CD4-positive, alpha-beta T cell treated with Interleukin-6 for 4 hours (primary cell): ENCODE measurements around the gene ITPKC.
A peak's percentile ranks its signal among the peaks of the same experiment; 100 is the strongest.
"Not testable (repeated sequence)": the region's sequence is repeated elsewhere in the genome, so short reads cannot be mapped to it uniquely, and the experiment has no call there.

Experiments used
- DNase-seq: peaks from one replicate; pipeline ENCODE4 v3.0.0-alpha.2; 2020; ENCODE audit warnings: mixed read lengths

The ITPKC gene

DNA sequence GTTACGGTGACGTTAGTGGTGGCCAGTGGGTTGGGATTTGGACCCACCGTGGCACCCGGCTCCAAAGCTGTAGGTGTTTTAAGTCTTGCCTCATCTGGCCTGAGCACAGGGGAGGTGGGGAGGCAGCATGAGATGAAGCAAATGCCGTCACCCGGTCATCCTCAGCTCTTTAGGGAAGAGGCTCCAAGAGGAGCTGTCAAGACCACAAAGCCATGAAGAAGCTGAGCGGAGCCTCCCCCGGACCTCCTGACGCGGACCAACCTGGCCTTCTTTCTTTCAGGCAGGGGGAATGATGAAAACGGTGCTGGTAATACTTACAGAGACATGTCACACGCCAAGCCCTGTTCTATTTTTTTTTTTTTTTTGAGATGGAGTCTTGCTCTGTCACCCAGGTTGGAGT is 26.0 kb downstream of the ITPKC start:
- DNase-seq: no peak

DNA sequence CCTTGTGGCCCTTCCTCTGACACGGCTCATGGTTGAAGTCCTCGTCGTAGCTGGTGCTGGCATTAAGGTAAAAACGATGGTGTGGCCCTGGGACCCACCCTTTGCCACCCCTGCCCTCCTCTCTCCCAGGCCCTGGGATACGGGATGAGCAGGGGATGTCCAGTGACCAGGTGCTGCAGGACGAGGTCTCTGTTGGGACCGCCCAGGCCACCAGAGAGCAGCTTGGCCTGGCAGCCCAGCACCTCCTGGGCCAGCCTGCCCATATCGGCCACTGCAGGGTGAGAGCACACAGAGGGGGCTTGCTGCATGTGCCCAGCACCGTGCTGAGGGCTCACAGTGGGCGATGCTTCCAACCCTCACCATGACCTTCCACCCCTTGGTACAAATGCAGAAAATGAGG is 27.0 kb downstream of the ITPKC start:
- DNase-seq: no peak

DNA sequence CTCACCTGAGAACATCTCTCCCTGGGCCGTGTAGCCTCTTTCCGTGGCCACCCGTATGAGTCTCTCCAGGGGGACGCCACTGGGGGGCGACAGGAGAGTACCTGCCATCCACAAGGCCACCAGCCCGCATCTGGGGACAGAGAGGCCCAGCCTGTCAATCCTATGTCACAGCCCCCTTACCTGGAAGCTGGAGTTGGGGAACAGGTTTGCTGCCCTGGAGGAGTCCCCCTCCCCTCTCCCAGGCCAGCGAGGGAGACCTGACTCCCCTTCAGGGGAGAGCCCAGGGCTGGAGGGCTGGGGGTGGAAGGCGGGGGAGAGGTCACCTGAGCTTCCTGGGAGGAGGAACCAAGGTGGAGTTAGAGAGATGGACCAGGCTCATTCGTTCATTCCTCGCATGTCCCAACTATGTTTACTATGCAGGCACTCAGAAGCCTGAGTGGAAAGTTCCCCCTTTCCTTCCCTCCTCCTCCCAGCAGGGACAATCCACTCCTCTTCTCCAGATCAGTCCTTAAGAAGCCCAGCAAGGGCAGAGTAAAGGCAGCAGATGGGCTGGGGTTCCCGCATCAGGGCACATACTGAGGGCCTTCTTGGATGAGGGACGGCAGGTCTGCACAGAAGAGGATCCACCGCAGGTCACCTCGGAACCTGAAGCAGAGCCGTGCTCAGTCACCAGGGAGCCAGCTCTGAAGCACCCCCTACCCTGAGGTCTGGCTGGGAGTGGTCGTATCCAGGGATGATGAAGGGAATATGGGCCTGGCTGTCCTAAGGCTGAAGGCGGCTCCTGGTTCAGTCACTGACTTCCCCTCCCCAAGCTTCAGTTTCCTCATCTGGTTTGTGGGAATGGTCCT is 27.9 kb downstream of the ITPKC start:
- DNase-seq: peak; percentile 39

DNA sequence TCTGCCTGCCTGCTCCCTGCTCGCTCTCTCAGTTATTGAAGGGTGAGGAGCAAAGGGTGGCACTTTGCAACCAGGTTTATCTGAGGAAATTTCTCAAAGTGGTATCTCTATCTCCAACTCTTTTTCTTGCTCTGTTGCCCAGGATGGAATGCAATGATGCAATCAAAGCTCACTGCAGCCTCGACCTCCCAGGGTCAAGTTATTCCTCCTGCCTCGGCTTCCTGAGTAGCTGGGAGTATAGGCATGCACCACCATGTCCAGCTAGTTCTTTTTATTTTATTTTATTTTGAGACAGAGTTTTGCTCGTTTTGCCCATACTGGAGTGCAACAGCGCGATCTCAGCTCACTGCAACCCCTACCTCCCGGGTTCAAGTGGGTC is 28.5 kb downstream of the ITPKC start:
- no peak for DNase-seq

DNA sequence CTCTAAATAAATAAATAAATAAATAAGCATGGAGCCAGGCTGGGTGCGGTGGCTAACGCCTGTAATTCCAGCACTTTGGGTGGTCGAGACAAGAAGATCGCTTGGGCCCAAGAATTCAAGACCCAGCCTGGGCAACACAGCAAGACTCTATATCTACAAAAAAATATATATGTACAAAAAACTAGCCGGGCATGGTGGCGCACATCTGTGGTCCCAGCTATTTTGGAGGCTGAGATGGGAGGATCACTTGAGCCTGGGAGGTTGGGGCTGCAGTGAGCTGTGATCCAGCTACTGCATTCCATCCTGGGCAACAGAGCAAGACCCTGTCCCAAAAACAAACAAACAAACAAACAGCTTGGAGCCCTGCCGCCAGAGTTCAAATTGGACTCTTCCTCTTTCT is 30.6 kb downstream of the ITPKC start:
- DNase-seq: no peak

DNA sequence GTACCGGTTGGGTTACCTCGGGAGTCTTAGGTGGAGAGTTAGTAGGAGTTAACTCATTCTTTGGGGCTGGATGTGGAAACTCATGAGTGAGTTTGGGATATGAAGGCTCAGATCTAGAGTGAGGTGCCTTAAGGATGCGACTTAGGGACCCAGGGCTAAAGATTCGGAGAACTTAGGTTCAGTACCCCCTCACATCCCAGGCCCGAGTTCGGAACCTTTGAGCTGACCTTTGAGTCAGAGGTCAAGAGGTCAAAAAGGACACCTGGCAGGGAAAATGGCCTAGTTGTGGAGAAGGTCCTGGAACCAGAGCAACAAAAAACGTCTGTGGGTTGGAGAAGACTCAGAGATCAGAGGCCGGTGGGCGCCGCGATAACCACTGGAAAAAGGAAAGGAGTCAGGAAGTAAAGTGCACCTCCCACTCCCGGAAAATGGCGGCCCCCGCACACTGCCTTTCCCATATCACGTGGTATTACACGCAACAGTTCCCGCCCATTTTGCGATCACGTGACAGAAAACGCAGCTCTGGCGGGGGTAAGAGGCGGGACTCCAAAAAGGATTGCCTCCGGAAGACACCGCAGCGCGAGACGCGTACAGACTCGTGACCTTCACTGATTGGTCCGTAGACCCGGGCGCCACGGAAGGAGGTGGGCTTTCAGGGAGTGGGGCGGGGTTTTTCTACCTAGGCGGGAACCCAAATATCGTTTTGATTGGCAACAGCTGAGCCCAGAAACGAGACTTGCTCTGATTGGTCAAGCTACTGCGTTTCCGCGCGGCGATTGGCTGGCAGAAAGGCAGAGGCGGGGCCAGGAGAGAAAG is 33.4 kb downstream of the ITPKC start, which contains the start of gene ACTMAP:
Gene ACTMAP, minus strand, starts transcription at position 420 of the 816 bp plus-strand sequence. CDS start 674 bp downstream, outside the sequence.
- peak; percentile 99 for DNase-seq

DNA sequence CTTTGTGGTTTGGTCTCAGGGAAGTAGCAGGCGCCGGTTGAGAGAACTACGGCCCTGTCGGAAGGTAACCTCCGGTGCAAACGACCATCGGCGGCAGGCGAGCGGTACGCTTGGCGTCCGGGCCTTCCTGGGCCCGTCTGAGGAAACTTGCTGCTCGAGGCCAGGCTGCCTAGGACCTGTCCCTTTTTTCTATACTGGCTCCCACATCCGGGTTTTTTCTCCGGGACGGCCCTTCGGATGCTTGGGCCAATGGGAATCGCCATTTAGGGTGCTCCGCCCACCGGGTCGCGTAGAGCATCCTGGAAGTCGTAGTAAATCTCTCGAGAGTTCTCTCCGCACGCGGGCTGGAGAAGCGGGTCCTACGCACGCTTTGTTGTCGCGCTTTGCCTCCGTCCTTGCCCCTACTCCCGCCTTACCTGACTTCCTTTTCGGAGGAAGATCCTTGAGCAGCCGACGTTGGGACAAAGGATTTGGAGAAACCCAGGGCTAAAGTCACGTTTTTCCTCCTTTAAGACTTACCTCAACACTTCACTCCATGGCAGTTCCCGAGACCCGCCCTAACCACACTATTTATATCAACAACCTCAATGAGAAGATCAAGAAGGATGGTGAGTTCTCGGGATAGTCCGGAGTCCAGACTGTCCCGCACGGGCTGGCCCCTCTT is 34.1 kb downstream of the ITPKC start, which contains the start of gene SNRPA:
Gene SNRPA, plus strand, starts transcription at position 330 of the 664 bp plus-strand sequence. Its CDS starts 206 bp downstream, at position 536.
- DNase-seq: peak; percentile 97

DNA sequence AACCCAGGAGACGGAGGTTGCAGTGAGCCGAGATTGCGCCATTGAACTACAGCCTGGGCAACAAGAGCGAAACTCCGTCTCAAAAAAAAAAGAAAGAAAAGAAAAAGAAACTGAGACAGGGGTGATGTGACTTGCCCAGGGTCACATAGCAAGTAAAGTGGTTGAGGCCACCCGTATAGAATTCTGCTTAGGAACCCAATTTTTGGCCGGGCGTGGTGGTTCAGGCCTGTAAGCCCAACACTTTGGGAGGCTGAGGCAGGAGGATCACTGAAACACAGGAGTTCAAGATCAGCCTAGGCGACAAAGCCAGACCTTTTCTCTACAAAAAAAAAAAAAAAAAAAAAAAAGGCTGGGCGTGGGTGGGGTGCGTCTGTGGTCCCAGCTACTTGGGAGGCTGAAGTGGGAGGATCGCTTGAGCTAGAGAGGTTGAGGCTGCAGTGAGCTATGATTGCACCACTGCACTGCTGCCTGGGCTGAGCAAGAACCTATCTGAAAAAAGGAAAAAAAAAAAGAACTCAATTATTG is 35.4 kb downstream of the ITPKC start:
- no peak for DNase-seq

DNA sequence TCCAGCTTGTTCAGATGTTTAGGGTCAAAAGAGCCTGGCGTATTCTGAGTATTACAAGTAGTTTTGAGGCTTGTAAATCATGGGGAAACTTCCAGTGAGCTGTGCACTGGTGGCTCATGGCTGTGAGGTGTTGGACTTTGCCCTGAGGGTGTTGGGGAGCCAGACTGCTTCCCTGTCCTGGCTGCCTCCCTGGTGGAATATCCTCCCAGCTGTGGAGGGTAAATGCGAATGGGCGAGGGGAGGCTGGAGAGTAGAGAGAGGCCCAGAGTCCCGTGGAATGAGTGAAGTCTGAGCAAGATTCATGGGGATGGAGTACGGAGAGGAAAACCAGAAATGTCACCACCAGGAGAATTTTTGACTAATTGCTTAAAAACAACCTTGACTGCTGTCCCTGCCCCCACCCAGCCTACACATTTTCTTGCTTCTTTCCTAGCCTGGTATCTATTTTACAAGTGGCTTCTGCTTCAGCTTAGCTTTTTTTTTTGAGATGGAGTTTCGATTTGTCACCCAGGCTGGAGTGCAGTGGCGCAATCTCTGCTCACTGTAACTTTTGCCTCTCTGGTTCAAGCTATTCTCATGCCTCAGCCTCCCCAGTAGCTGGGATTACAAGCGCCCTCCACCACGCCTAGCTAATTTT is 37.8 kb downstream of the ITPKC start:
- DNase-seq: peak; percentile 38

DNA sequence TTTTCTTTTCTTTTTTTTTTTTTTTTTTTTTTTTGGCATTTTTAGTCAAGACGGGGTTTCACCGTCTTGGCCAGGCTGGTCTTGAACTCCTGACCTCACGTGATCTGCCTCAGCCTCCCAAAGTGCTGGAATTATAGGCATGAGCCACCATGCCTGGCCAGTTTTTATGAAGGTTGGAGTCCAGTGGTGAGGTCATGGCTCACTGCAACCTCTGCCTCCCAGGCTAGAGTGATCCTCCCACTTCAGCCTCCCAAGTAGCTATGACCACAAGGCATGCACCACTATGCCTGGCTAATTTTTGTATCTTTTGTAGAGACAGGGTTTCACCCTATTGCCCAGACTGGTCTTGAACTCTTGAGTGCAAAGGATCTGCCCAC is 38.3 kb downstream of the ITPKC start:
- DNase-seq: no peak

DNA sequence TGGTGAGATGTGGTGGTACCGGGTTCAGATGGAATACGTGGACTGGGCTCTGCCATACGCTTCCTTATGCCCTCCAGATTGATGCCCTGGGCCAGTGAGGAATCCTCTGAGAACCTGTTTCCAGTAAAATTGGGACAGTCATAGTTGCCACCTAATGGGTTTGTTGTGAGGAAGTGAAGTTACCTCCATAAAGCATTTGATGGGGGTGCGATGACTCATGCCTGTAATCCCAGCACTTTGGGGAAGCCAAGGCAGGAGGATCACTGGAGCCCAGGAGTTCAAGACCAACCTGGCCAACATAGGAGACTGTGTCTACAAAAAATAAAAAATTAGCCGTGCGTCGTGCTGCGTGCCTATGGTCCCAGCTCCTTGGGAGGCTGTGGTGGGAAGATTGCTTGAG is 38.9 kb downstream of the ITPKC start:
- DNase-seq: no peak

DNA sequence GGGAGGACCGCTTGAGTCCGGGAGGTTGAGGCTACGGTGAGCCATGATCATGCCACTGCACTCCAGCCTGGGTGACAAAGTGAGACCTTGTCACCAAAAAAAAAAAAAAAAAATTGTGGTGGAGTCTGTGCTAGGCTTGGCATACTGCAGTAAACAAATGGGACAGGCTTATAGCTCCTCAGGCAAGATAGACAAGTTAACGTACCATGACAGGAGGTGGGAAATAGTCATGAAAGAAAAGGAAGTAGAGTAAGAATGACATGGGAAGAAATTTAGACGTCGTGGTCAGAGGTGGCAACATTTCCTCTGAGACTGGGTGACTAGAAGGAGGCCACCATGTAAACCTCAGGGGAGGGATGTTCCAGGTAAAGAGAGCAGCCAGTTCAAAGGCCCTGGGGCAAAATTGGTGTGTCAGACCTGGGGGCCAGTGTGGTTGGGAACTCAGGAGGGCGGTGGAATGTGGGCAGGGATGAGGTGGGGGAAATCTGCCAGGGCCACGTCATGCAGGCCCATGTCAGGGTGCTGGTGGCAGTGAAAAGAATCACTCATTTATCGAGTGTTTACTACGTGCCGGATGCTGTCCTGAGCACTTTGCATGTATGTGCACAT is 39.7 kb downstream of the ITPKC start:
- DNase-seq: no peak

DNA sequence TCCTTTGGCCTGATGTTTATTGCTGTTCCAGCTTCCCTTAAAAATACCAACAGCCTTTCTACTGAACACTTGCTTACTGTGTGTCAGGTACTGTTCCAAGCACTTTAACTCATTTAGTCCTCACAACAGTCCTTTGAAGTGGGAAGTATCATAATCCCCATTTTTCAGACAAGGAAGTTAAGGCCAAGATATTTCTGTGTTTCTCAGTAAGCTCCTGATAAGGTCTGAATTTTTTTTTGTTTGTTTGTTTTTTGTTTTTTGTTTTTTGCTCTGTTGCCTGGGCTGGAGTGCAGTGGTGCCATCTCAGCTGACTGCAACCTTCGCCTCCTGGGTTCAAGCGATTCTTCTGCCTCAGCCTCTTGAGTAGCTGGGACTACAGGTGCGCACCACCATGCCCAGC is 41.6 kb downstream of the ITPKC start:
- DNase-seq: no peak

DNA sequence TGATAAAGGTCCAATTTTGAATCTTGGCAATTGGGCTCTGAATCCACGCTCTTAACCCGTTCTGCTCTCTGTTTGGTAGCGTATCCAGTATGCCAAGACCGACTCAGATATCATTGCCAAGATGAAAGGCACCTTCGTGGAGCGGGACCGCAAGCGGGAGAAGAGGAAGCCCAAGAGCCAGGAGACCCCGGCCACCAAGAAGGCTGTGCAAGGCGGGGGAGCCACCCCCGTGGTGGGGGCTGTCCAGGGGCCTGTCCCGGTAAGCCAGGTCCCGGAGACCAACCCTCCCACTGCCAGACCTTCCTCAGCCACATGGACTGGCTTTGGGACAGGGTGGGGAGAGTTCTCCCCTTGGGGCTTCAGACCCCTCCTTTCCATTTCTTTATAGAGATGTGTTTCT is 42.4 kb downstream of the ITPKC start:
- no peak for DNase-seq

DNA sequence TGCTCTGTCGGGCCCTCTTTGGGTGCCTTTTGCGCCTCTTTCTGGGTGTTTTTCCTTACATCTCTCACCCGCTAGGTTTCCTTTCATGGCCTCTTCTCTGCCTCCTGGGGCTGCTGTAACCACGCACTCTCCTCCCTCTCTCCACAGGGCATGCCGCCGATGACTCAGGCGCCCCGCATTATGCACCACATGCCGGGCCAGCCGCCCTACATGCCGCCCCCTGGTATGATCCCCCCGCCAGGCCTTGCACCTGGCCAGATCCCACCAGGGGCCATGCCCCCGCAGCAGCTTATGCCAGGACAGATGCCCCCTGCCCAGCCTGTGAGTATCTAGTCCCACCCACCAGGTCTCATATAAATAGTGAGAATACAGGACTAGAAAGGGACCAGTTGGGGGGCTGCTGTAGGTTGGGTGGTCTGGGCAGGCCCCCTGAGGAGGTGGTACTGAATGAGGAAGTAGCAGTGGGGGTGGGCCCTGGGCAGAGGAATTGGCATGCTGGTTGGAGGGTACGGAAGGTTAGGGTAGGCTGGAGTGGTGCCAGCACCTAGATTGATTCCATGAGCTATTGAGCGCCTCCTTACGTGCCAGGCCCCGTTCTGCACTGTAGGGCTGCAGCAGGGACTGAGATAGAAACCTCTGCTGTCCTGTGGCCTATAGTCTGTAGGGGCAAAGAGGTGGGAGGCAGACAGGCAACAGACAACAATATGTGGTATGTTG is 46.0 kb downstream of the ITPKC start:
- DNase-seq: no peak

DNA sequence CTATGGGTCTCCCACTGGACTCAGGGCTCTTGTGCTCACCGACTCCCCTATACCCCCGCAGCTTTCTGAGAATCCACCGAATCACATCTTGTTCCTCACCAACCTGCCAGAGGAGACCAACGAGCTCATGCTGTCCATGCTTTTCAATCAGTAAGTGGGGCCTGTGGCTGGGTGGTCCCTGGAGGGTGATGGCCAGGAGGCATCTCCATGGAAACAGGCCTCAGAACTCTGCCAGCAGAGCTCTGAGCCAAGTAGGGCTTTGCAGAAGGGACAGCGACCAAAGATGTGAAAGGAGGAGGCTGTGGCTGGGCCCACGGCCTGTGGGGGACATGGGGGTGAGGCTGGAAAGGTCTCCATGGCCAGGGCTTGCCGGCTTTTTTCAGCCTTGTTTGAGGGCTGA is 46.6 kb downstream of the ITPKC start:
- DNase-seq: no peak

DNA sequence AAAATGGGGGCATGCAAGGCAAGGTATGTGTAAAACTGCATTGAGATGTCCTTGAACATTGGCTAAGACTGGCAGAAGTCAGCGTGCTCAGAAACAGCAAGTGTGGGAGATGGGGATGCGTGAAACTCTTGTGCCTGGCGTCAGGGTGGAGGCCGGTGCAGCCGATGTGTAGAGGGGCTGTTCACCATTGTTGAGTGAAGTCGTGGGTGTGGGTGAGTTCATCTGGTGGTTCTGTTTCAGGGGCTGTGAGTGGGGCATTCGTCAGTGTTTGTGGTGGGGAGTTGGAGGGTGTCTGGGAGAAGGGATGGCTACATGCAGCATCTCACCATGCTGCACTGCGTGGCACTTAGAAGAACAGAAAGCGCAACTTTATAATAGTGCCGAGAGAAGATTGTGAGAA is 47.1 kb downstream of the ITPKC start:
- no peak for DNase-seq

DNA sequence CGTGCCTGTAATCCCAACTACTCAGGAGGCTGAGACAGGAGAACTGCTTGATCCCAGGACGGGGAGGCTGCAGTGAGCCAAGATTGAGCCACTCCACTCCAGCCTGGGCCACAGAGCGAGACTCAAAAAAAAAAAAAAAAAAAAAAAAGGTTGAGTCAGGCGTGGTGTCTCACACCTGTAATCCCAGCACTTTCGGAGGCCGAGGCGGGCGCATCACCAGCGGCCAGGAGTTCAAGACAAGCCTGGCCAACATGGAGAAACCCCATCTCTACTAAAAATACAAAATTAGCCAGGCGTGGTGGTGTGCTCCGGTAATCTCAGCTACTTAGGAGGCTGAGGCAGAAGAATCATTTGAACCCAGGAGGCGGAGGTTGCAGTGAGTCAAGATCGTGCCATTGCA is 49.5 kb downstream of the ITPKC start:
- DNase-seq: not testable (repeated sequence)

DNA sequence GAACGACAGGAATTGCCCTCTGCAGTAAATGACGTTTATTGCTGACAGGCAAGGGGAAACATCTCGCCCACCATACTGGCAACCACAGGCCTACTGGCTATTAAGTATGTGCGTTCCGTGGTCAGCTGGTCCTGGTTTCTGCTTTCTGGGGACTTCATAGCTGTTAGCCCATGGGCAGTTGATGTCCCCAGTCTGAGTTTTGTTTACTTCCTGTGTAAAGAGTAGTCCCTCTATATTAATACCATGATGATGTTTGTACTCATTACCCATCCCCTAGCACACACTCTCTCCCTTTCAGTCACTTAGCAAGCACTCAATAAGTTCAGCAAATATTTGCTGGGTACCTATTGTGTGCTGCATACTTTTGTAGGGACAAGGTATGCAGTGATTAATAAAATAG is 52.0 kb downstream of the ITPKC start:
- no peak for DNase-seq

DNA sequence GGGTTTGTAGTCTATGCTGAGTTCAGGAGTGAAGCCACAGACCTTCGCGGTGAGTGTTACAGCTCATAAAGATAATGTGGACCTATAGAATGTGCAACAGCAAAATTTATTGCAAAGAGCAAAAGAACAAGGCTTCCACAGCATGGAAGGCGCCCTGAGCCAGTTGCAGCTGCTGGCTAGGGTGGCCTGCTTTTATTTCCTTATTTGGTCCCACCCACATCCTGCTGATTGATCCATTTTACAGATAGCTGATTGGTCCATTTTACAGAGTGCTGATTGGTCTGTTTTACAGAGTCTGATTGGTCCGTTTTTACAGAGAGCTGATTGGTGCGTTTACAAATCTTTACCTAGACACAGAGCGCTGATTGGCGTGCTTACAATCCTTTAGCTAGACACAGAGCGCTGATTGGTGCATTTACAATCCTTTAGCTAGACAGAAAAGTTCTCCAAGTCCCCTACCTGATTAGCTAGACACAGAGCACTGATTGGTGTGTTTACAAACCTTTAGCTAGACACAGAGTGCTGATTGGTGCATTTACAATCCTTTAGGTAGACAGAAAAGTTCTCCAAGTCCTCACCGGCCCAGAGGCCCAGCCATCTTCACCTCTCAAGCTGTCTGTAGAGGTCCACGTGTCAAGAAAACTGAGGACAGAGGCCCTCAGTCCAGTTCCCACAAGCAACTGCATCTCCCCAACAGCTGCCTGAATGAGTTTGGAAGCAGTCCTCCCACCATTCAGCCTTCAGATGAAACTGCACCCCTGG is 54.4 kb downstream of the ITPKC start:
- not testable (repeated sequence) for DNase-seq
